Gastrocnemius medialis (tissue), 4 donors: ENCODE measurements around the gene SLC46A2.

ENCODE experiments used
- CTCF ChIP-seq, 5 experiments: fragments of 450-650 bp in 3 of 5; fragments of 200-600 bp in 2 of 5; sonication (generic) in 2 of 5; IDR thresholded peaks in 4 of 5; conservative IDR thresholded peaks in 1 of 5; 1 replicate in 4 of 5; 2 replicates in 1 of 5; pipeline ENCODE4 v1.5.1; 2016 to 2019; ENCODE audit warnings: antibody characterized with exemption in 5 of 5, mild to moderate bottlenecking in 3 of 5, moderate library complexity in 3 of 5
- POLR2A ChIP-seq, 2 donors: fragments of 450-650 bp; IDR thresholded peaks; one replicate each; pipeline ENCODE4 v1.6.1; 2017; ENCODE audit warnings: antibody characterized with exemption in 2 of 2, mild to moderate bottlenecking in 2 of 2, moderate library complexity in 2 of 2

GRCh38 chr9:112856843-112857242 lies 33.8 kb downstream of the SLC46A2 start:
- no peak for TF ChIP-seq CTCF (IDR thresholded peaks at IDR 0.05 in 4 of 5, conservative IDR thresholded peaks at IDR 0.05 in 1 of 5)
- TF ChIP-seq POLR2A (IDR thresholded peaks at IDR 0.05), result no peak
